GM18498 (cell line): Measurements from ENCODE around the gene GRSF1.

Experiments
- ATAC-seq: cut with Tn5 transposase; IDR thresholded peaks from one replicate; pipeline ENCODE4 v1.9.1; 2021; ENCODE audit warnings: mild to moderate bottlenecking, moderate library complexity; ENCODE audit not compliant: unreplicated experiment

Gene GRSF1

GRCh38 chr4:70768301-70768948, 71.3 kb downstream of the GRSF1 start:
- ATAC-seq: no peak
